ENCODE results near the gene GRHPR. TPM values are rescaled to one million over a fixed set of nuclear protein-coding genes. Genes with fewer than 3 reads are reported as not detected.

Gene GRHPR
- total RNA-seq, 5 donors from 2014 or later (not counting 1 experiment from before 2014, with no cell fraction given) = 33.3 to 63.8 (median 43.9) TPM

- peaks cover 0 to 3% (median 0%) of the 10 kb centered on the region in 3 donors for H3K9me3 Mint-ChIP-seq
- H3K36me3 ChIP-seq (ENCODE audit: control insufficient read depth in 2 of 2, extremely low read depth in 1 of 2, insufficient read depth in 1 of 2, low read length in 1 of 2) = no peaks in the 10 kb centered on the region
- no peaks in the 10 kb centered on the region for H3K27me3 Mint-ChIP-seq
- no peaks in the 10 kb centered on the region for H3K9me3 ChIP-seq
- peaks cover 0 to 7% (median 0%) of the 10 kb centered on the region in 3 donors for H3K4me1 Mint-ChIP-seq
- ChIA-PET CTCF (no interaction called here), POLR2A (no interaction called here)
- no peak overlapping the region for H3K4me3 Mint-ChIP-seq
- peaks cover 0 to 6% of the 10 kb centered on the region in 2 experiments for H3K27me3 ChIP-seq (replicated peaks in 1 of 2; ENCODE audit: control insufficient read depth in 2 of 2, extremely low read depth in 1 of 2, insufficient read depth in 2 of 2, low read length in 1 of 2)
- no peaks in the 10 kb centered on the region for H3K4me1 ChIP-seq (ENCODE audit: control insufficient read depth in 1 of 2, extremely low read depth in 1 of 2, insufficient read depth in 2 of 2, low read length in 2 of 2)
- ATAC-seq (replicated peaks in 1 of 4) (no peak), DNase-seq (no peak)
- WGBS (ENCODE audit: insufficient coverage) = 74% methylated on average over 3 of the region's 12 CpGs
- no peak overlapping the region for H3K4me3 ChIP-seq (ENCODE audit: control insufficient read depth in 1 of 2, extremely low read depth in 1 of 2, low read length in 1 of 2)
- H3K27ac Mint-ChIP-seq = no peak overlapping the region
- no peak overlapping the region for H3K27ac ChIP-seq (ENCODE audit: low read length)
- H3K36me3 Mint-ChIP-seq = peaks cover 4% of the 10 kb centered on the region
Observed at GRCh38 chr9:37383876-37384746, 38.4 kb upstream of the GRHPR start.

GRCh38 chr9:37385286-37385685, 37.2 kb upstream of the GRHPR start:
- ATAC-seq (replicated peaks in 1 of 4) = no peak
- Mint-ChIP-seq H3K36me3 (peaks cover 4% of the 10 kb centered on the region), H3K4me1 (peaks cover 0 to 7% (median 0%) of the 10 kb centered on the region in 3 donors)

GRCh38 chr9:37386988-37387387, 35.5 kb upstream of the GRHPR start:
- Histone ChIP-seq H3K36me3 (ENCODE audit: control insufficient read depth in 2 of 2, extremely low read depth in 1 of 2, insufficient read depth in 1 of 2, low read length in 1 of 2) (no peaks in the 10 kb centered on the region), H3K27ac (ENCODE audit: low read length) (no peak overlapping the region), H3K4me1 (ENCODE audit: control insufficient read depth in 1 of 2, extremely low read depth in 1 of 2, insufficient read depth in 2 of 2, low read length in 2 of 2) (no peaks in the 10 kb centered on the region), H3K4me3 (ENCODE audit: control insufficient read depth in 1 of 2, extremely low read depth in 1 of 2, low read length in 1 of 2) (no peak overlapping the region), H3K27me3 (replicated peaks in 1 of 2; ENCODE audit: control insufficient read depth in 2 of 2, extremely low read depth in 1 of 2, insufficient read depth in 2 of 2, low read length in 1 of 2) (peaks cover 0 to 5% of the 10 kb centered on the region in 2 experiments), H3K9me3 (no peaks in the 10 kb centered on the region)
- WGBS (ENCODE audit: insufficient coverage) = 88% methylated on average over 6 of the region's 10 CpGs
- peaks cover 0 to 1% (median 0%) of the 10 kb centered on the region in 3 donors for H3K9me3 Mint-ChIP-seq
- CTCF ChIA-PET = no interaction called here
- no peaks in the 10 kb centered on the region for H3K27me3 Mint-ChIP-seq
- peaks cover 2% of the 10 kb centered on the region for H3K36me3 Mint-ChIP-seq
- no peak overlapping the region for H3K27ac Mint-ChIP-seq
- DNase-seq (no peak), ATAC-seq (replicated peaks in 1 of 4) (no peak)
- no peak overlapping the region for H3K4me3 Mint-ChIP-seq
- POLR2A ChIA-PET = interaction anchor here in 1 of 2 donors (0.7 kb wide), 1 partner anchor 76 kb away, joined by 9 read pairs; no protein-coding TSS in a partner anchor
- H3K4me1 Mint-ChIP-seq = peaks cover 0 to 12% (median 0%) of the 10 kb centered on the region in 3 donors

More at GRCh38 chr9:37385286-37385685, 37.2 kb upstream of the GRHPR start:
- CTCF ChIA-PET = interaction anchor here (0.6 kb wide), 2 partner anchors 9 to 388 kb away, joined by 3 to 4 read pairs; no protein-coding TSS in a partner anchor
- POLR2A ChIA-PET = no interaction called here
- Histone ChIP-seq H3K36me3 (ENCODE audit: control insufficient read depth in 2 of 2, extremely low read depth in 1 of 2, insufficient read depth in 1 of 2, low read length in 1 of 2) (no peaks in the 10 kb centered on the region), H3K4me3 (ENCODE audit: control insufficient read depth in 1 of 2, extremely low read depth in 1 of 2, low read length in 1 of 2) (no peak overlapping the region), H3K9me3 (no peaks in the 10 kb centered on the region), H3K27me3 (replicated peaks in 1 of 2; ENCODE audit: control insufficient read depth in 2 of 2, extremely low read depth in 1 of 2, insufficient read depth in 2 of 2, low read length in 1 of 2) (peaks cover 0 to 5% of the 10 kb centered on the region in 2 experiments), H3K4me1 (ENCODE audit: control insufficient read depth in 1 of 2, extremely low read depth in 1 of 2, insufficient read depth in 2 of 2, low read length in 2 of 2) (no peaks in the 10 kb centered on the region), H3K27ac (ENCODE audit: low read length) (no peak overlapping the region)
- H3K4me3 Mint-ChIP-seq = no peak overlapping the region
- H3K27ac Mint-ChIP-seq = no peak overlapping the region
- 86% methylated on average over 6 of the region's 6 CpGs for WGBS (ENCODE audit: insufficient coverage)
- peaks cover 0 to 3% (median 0%) of the 10 kb centered on the region in 3 donors for H3K9me3 Mint-ChIP-seq
- no peaks in the 10 kb centered on the region for H3K27me3 Mint-ChIP-seq
- no peak for DNase-seq

GRCh38 chr9:37390759-37391158, 31.7 kb upstream of the GRHPR start:
- Histone ChIP-seq H3K4me3 (ENCODE audit: control insufficient read depth in 1 of 2, extremely low read depth in 1 of 2, low read length in 1 of 2) (no peak overlapping the region), H3K4me1 (ENCODE audit: control insufficient read depth in 1 of 2, extremely low read depth in 1 of 2, insufficient read depth in 2 of 2, low read length in 2 of 2) (no peaks in the 10 kb centered on the region), H3K9me3 (no peaks in the 10 kb centered on the region), H3K27me3 (replicated peaks in 1 of 2; ENCODE audit: control insufficient read depth in 2 of 2, extremely low read depth in 1 of 2, insufficient read depth in 2 of 2, low read length in 1 of 2) (peaks cover 0 to 2% of the 10 kb centered on the region in 2 experiments), H3K27ac (ENCODE audit: low read length) (no peak overlapping the region), H3K36me3 (ENCODE audit: control insufficient read depth in 2 of 2, extremely low read depth in 1 of 2, insufficient read depth in 1 of 2, low read length in 1 of 2) (no peaks in the 10 kb centered on the region)
- ATAC-seq (replicated peaks in 1 of 4) (no peak), DNase-seq (peak in 13 of 35 experiments; percentile 6 to 48 (median 15))
- WGBS (ENCODE audit: insufficient coverage) = 43% methylated on average over 7 of the region's 7 CpGs
- no peak overlapping the region for H3K4me3 Mint-ChIP-seq
- no peak overlapping the region for H3K27ac Mint-ChIP-seq
- H3K27me3 Mint-ChIP-seq = no peaks in the 10 kb centered on the region
- peaks cover 0 to 5% (median 0%) of the 10 kb centered on the region in 3 donors for H3K4me1 Mint-ChIP-seq
- CTCF ChIA-PET = no interaction called here
- POLR2A ChIA-PET = no interaction called here
- H3K9me3 Mint-ChIP-seq = no peaks in the 10 kb centered on the region
- H3K36me3 Mint-ChIP-seq = no peaks in the 10 kb centered on the region

- DNase-seq (no peak), ATAC-seq (replicated peaks in 1 of 4) (no peak)
- no peaks in the 10 kb centered on the region for H3K4me1 ChIP-seq (ENCODE audit: control insufficient read depth in 1 of 2, extremely low read depth in 1 of 2, insufficient read depth in 2 of 2, low read length in 2 of 2)
- ChIA-PET CTCF (no interaction called here), POLR2A (no interaction called here)
- WGBS (ENCODE audit: insufficient coverage) = no CpG with 5 or more reads among the region's 8 CpGs
- H3K4me3 ChIP-seq (ENCODE audit: control insufficient read depth in 1 of 2, extremely low read depth in 1 of 2, low read length in 1 of 2) = no peak overlapping the region
- H3K36me3 Mint-ChIP-seq = no peaks in the 10 kb centered on the region
- no peaks in the 10 kb centered on the region for H3K9me3 Mint-ChIP-seq
- no peaks in the 10 kb centered on the region for H3K27me3 Mint-ChIP-seq
- no peak overlapping the region for H3K27ac Mint-ChIP-seq
- H3K27ac ChIP-seq (ENCODE audit: low read length) = no peak overlapping the region
- peaks cover 0 to 5% (median 0%) of the 10 kb centered on the region in 3 donors for H3K4me1 Mint-ChIP-seq
- peaks cover 0 to 4% of the 10 kb centered on the region in 2 experiments for H3K27me3 ChIP-seq (replicated peaks in 1 of 2; ENCODE audit: control insufficient read depth in 2 of 2, extremely low read depth in 1 of 2, insufficient read depth in 2 of 2, low read length in 1 of 2)
- no peaks in the 10 kb centered on the region for H3K36me3 ChIP-seq (ENCODE audit: control insufficient read depth in 2 of 2, extremely low read depth in 1 of 2, insufficient read depth in 1 of 2, low read length in 1 of 2)
- H3K9me3 ChIP-seq = no peaks in the 10 kb centered on the region
- H3K4me3 Mint-ChIP-seq = no peak overlapping the region
Observed at GRCh38 chr9:37392272-37392671, 30.2 kb upstream of the GRHPR start.

GRCh38 chr9:37395229-37395628, 27.3 kb upstream of the GRHPR start:
- no peaks in the 10 kb centered on the region for H3K27me3 Mint-ChIP-seq
- peaks cover 0 to 5% (median 0%) of the 10 kb centered on the region in 3 donors for H3K4me1 Mint-ChIP-seq
- H3K9me3 Mint-ChIP-seq = no peaks in the 10 kb centered on the region
- Histone ChIP-seq H3K4me1 (ENCODE audit: control insufficient read depth in 1 of 2, extremely low read depth in 1 of 2, insufficient read depth in 2 of 2, low read length in 2 of 2) (no peaks in the 10 kb centered on the region), H3K9me3 (no peaks in the 10 kb centered on the region), H3K36me3 (ENCODE audit: control insufficient read depth in 2 of 2, extremely low read depth in 1 of 2, insufficient read depth in 1 of 2, low read length in 1 of 2) (no peaks in the 10 kb centered on the region), H3K27ac (ENCODE audit: low read length) (no peak overlapping the region), H3K27me3 (replicated peaks in 1 of 2; ENCODE audit: control insufficient read depth in 2 of 2, extremely low read depth in 1 of 2, insufficient read depth in 2 of 2, low read length in 1 of 2) (peaks cover 0 to 7% of the 10 kb centered on the region in 2 experiments), H3K4me3 (ENCODE audit: control insufficient read depth in 1 of 2, extremely low read depth in 1 of 2, low read length in 1 of 2) (no peak overlapping the region)
- no peak overlapping the region for H3K27ac Mint-ChIP-seq
- no peak overlapping the region for H3K4me3 Mint-ChIP-seq
- 77% methylated on average over 6 of the region's 12 CpGs for WGBS (ENCODE audit: insufficient coverage)
- ChIA-PET CTCF (no interaction called here), POLR2A (no interaction called here)
- DNase-seq (no peak), ATAC-seq (replicated peaks in 1 of 4) (no peak)
- no peaks in the 10 kb centered on the region for H3K36me3 Mint-ChIP-seq

All from T-cell (primary cell).